ENCODE data around the gene ZDHHC11B. TPM values are rescaled to one million over a fixed set of nuclear protein-coding genes. Genes with fewer than 3 reads are reported as not detected.
A peak's percentile ranks its signal among the peaks of the same experiment; 100 is the strongest.
"Not testable (repeated sequence)": the region's sequence is repeated elsewhere in the genome, so short reads cannot be mapped to it uniquely, and the experiment has no call there.

Gene ZDHHC11B
- total and polyA plus RNA-seq, 5 donors = 6.6 to 49.2 (median 22.2) TPM

DNA sequence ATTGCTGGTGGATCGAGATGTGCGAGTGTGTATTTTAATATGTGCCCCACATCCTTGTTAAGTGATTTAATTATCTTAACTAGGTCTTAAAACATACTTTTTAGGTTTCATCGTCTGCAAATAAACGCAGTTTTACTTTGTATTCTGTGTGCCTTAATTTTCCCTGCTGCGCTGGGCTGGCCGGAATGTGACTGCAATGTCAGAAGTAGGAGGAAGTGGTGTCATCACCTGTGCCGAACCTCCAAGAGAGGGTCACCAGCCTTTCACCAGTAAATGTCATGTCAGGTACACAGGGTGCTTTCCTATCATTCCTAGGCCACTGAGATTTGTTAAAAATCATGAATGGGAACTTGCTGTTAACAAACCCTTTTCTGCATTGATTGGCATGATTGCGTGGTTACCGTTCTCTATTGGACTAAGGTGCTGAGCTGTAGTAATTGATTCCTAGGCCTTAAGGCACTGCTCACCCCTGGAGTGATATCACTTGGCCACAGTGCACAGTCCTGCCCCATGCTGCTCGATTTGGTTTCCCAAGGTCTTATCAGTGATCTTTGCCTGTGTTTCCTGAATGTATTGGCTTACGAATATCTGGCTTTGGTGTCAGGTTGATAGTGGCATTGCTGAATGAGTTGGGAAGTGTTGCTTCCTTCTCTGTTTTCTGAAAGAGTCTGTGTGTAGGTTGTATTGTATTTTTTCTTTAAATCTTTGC is 40.7 kb downstream of the ZDHHC11B start:
- intact Hi-C loops (cut with DNase I); H3K4me3 ChIP-seq (ENCODE audit: low read length); H3K27me3 ChIP-seq (ENCODE audit: control insufficient read depth, insufficient read depth); H3K4me1 ChIP-seq (ENCODE audit: control insufficient read depth, insufficient read depth, low read length); H3K27ac ChIP-seq (ENCODE audit: low read length); H3K9me3 ChIP-seq (ENCODE audit: control insufficient read depth, low read length): not testable (repeated sequence)
- DNase-seq = peak in 1 of 3 donors; percentile 11
- peak in 1 of 2 donors; percentile 55 for ATAC-seq
- 80% methylated on average over 11 of the region's 11 CpGs for WGBS

DNA sequence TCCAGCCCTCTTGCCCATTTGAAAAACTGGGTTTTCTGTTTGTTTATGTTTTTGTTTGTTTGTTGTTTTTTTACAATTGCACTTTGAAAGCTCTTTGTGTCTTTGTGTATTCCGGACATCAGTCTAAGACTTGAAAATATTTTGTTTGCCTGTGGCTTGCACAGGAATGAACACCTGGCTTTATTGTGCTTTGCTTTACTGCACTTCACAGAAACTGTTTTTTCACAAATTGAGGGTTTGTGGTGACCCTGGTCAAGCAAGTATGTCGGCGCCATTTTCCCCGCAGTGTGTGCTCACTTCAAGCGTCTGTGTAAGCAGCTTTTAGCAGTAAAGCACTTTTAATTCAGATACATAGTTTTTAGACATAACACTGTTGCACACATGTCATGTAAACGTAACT is 42.3 kb downstream of the ZDHHC11B start:
- H3K4me3 ChIP-seq (ENCODE audit: low read length); H3K4me1 ChIP-seq (ENCODE audit: control insufficient read depth, insufficient read depth, low read length); H3K9me3 ChIP-seq (ENCODE audit: control insufficient read depth, low read length); ATAC-seq; H3K27ac ChIP-seq (ENCODE audit: low read length); intact Hi-C loops (cut with DNase I); DNase-seq; H3K27me3 ChIP-seq (ENCODE audit: control insufficient read depth, insufficient read depth): not testable (repeated sequence)
- 84% methylated on average over 6 of the region's 6 CpGs for WGBS

DNA sequence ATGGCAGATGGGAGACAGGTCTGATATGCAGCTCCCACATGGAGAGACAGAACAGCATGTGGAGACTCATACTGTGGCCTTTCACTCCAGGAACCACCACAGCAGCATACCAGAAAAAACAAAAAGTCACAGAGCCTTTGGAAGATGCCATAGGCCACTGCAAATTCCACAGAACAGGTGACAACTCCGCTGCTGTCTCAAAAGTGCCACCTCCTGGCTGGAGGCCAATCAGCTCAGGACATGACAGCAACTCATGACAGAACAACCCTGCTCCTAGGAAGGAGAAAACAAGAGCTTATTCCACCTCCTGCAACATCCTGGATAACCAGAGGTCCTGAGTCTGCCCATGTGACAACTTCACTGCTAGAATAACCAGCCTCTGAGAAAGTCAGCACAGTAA is 50.4 kb downstream of the ZDHHC11B start:
- DNase-seq; H3K27ac ChIP-seq (ENCODE audit: low read length); H3K9me3 ChIP-seq (ENCODE audit: control insufficient read depth, low read length); H3K4me1 ChIP-seq (ENCODE audit: control insufficient read depth, insufficient read depth, low read length); intact Hi-C loops (cut with DNase I); H3K27me3 ChIP-seq (ENCODE audit: control insufficient read depth, insufficient read depth); H3K4me3 ChIP-seq (ENCODE audit: low read length); ATAC-seq: not testable (repeated sequence)
- WGBS = no CpG with 5 or more reads among the region's 1 CpG

DNA sequence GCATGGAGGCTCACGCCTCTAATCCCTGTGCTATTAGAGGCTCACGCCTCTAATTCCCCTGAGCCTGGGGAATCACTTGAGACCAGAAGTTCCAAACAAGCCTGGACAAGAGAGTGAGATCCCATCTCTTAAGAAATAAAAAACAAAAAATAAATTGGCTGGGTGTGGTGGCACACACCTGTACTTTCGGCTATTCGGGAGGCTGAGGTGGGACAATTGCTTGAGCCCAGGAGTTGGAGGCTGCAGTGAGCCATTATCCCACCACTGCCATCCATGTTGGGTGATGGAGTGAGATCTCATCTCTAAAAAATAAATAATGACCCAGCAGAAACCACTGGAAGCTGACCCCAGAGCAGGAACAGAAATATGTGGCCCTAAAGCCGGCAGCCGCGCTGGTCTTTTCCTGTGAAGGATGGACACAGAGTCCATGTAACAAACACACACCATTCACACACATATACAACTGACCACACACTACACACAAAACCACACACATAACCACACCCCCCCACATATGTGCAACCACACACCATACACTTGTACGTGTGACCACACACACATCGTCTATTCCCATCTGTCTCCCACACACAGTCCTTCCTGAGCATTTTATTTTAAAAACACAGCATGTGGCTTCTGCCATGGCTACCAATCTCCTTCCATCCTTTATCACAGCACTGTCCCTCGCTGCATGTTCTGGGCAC is 51.6 kb downstream of the ZDHHC11B start:
- H3K27me3 ChIP-seq (ENCODE audit: control insufficient read depth, insufficient read depth); H3K27ac ChIP-seq (ENCODE audit: low read length); H3K4me3 ChIP-seq (ENCODE audit: low read length); DNase-seq; H3K4me1 ChIP-seq (ENCODE audit: control insufficient read depth, insufficient read depth, low read length); intact Hi-C loops (cut with DNase I); H3K9me3 ChIP-seq (ENCODE audit: control insufficient read depth, low read length): not testable (repeated sequence)
- peak in 1 of 2 donors; percentile 19 for ATAC-seq
- WGBS = 93% methylated on average over 9 of the region's 10 CpGs

DNA sequence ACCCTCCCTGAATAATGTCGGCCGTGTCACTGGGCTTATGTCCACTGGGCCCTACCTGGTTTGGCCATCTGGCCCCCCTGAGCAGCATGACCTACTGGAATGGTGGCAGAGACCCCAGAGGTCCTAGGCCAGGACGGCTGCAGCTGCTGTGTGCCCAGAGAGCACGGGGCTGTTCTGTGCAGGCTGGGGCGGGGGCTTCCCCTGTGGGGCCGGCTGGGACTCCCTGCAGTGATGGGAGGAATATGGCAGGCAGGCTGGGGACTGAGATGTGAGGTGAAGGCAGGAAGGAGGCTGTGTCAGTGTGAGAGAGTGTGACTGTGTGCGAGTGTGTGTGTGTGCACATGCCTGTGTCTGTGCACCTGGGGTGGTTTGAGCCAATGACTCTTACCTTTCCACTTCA is 55.3 kb downstream of the ZDHHC11B start:
- H3K9me3 ChIP-seq (ENCODE audit: control insufficient read depth, low read length); H3K27ac ChIP-seq (ENCODE audit: low read length); H3K27me3 ChIP-seq (ENCODE audit: control insufficient read depth, insufficient read depth); H3K4me3 ChIP-seq (ENCODE audit: low read length); H3K4me1 ChIP-seq (ENCODE audit: control insufficient read depth, insufficient read depth, low read length); intact Hi-C loops (cut with DNase I); DNase-seq: not testable (repeated sequence)
- WGBS = 91% methylated on average over 5 of the region's 7 CpGs
- ATAC-seq = peak in 1 of 2 donors; percentile 27

DNA sequence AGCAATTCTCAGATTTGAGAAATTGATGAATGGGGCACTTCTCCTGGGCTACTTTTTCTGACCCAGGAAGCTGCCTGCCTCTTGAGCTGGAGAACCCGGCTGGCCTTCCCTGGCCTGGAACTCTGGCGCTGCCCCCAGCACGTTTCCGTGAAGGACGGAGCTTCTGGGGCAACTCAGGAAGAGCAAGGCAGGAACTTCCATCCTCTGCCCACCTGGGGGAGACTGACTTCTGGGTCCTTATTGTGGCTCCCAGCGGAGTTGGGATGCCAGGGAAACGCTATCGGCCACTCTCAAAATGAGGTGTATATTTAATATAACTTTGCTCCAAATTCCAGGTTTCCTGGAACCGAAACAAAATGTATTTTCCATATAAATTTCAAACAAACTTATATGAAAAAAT is 57.4 kb downstream of the ZDHHC11B start:
- H3K27ac ChIP-seq (ENCODE audit: low read length); H3K4me1 ChIP-seq (ENCODE audit: control insufficient read depth, insufficient read depth, low read length); H3K4me3 ChIP-seq (ENCODE audit: low read length); H3K9me3 ChIP-seq (ENCODE audit: control insufficient read depth, low read length); H3K27me3 ChIP-seq (ENCODE audit: control insufficient read depth, insufficient read depth); intact Hi-C loops (cut with DNase I); DNase-seq: not testable (repeated sequence)
- peak in 1 of 2 donors; percentile 40 for ATAC-seq
- WGBS = 42% methylated on average over 7 of the region's 9 CpGs

DNA sequence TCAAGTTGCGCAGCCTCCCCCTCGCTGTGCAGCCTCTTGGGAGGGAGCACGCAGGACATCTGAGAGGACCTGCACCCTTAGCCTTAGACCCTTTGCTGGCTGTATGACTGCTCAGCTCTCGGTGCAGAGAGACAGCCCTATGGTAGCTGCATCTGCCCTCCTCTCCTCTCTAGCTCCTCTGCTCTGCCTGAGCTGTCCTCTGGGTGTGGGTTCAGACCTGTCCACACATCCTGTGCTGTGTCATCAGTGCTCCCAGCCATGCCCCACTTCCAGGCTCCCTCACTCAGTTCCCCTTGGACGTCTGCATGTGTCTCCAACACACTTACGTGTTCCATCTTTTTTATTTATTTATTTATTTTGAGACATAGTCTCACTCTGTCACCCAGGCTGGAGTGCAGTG is 60.7 kb downstream of the ZDHHC11B start:
- DNase-seq; intact Hi-C loops (cut with DNase I); H3K4me1 ChIP-seq (ENCODE audit: control insufficient read depth, insufficient read depth, low read length); H3K4me3 ChIP-seq (ENCODE audit: low read length); H3K27ac ChIP-seq (ENCODE audit: low read length); H3K27me3 ChIP-seq (ENCODE audit: control insufficient read depth, insufficient read depth); H3K9me3 ChIP-seq (ENCODE audit: control insufficient read depth, low read length): not testable (repeated sequence)
- peak; percentile 28 to 32 for ATAC-seq
- 84% methylated on average over 2 of the region's 6 CpGs for WGBS

DNA sequence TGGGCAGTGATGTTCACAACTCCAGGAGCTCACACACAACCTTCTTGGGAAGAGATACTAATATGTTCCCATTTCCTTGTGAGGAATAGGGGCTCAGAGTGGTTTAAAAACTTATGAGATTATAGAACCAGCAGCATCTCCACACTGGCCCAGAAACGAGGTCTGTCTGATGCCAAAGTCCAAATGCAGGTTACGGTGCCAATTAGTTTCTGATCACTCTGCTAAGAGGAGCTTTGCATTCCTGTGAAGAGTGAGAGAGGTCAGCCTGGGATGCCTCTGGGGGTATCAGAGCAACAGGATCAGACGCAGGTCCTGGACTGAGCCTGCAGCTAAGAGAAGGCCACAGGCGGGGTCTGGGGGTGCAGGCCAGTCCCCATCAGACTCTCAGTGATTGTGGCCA is 61.2 kb downstream of the ZDHHC11B start:
- H3K4me3 ChIP-seq (ENCODE audit: low read length); intact Hi-C loops (cut with DNase I); DNase-seq; H3K27ac ChIP-seq (ENCODE audit: low read length); H3K4me1 ChIP-seq (ENCODE audit: control insufficient read depth, insufficient read depth, low read length); H3K9me3 ChIP-seq (ENCODE audit: control insufficient read depth, low read length); H3K27me3 ChIP-seq (ENCODE audit: control insufficient read depth, insufficient read depth); ATAC-seq: not testable (repeated sequence)
- WGBS = 70% methylated on average over 1 of the region's 4 CpGs

DNA sequence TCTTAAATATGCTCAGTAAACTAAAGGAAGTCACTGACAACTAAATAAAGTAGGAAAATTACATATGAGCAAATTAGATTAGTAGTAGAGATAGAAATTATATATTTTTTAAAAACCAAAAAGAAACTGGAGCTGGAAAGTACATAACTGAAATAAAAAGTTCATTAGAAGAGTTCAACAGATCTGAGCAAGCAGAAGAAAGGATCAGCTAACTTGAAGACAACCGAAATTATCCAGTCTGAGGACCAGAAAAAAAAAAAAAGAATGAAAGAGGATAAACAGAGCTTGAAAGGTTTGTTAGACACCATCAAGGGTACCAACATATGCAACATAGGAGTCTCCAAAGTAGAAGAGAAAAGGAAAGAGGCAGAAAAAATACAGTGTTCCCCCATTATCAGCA is 65.2 kb downstream of the ZDHHC11B start:
- ATAC-seq; H3K27me3 ChIP-seq (ENCODE audit: control insufficient read depth, insufficient read depth); H3K27ac ChIP-seq (ENCODE audit: low read length); H3K4me3 ChIP-seq (ENCODE audit: low read length); H3K4me1 ChIP-seq (ENCODE audit: control insufficient read depth, insufficient read depth, low read length); intact Hi-C loops (cut with DNase I); H3K9me3 ChIP-seq (ENCODE audit: control insufficient read depth, low read length); DNase-seq: not testable (repeated sequence)
- WGBS = 91% methylated on average over 1 of the region's 1 CpG

DNA sequence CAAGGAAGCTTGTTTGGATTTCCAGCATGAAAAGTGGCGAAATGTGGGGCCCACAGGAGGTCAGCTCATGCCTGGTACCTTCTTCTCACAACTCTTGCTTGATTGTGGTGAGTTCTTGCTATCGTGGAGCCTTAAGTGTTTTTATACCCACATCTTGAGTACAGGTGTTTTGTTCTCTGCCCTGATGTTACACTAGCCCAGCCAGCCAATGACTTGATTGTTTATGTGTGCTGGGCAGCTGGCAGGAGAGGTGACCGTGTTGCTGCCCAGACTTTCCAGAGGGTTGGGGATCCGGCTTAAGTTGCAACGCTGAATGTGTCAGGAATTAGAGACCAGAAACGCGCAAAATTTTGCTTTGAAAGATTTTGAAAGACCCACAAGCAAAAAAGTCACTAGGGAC is 67.4 kb downstream of the ZDHHC11B start:
- no peaks in the 10 kb centered on the region for H3K4me1 ChIP-seq (ENCODE audit: control insufficient read depth, insufficient read depth, low read length)
- H3K27ac ChIP-seq (ENCODE audit: low read length) = no peak overlapping the region
- intact Hi-C loops (cut with DNase I) = no loop called here
- DNase-seq (no peak), ATAC-seq (peak in 1 of 2 donors; percentile 7)
- WGBS = 73% methylated on average over 6 of the region's 7 CpGs
- no peaks in the 10 kb centered on the region for H3K9me3 ChIP-seq (ENCODE audit: control insufficient read depth, low read length)
- H3K4me3 ChIP-seq (ENCODE audit: low read length) = no peak overlapping the region
- H3K27me3 ChIP-seq (ENCODE audit: control insufficient read depth, insufficient read depth) = no peaks in the 10 kb centered on the region

DNA sequence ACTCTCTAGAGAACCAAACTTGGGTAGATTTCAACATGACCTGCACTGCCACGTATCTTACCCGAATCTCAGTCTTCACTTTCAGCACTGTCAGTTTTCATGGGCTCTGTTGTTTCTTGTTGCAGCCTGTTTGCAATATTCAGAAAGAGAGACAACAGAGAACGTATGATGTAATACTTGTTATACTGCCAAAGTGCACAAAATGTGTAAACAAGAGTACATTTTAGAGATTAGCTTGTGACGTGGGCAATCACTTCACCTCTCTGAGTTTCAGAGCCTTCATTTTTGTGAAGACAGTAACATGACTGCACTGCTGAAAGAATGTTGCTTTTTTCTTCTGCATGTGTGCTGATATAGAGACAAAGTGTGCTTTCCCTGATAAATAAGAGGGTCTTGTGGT is 67.8 kb downstream of the ZDHHC11B start:
- 58% methylated on average over 4 of the region's 4 CpGs for WGBS
- H3K27ac ChIP-seq (ENCODE audit: low read length); H3K4me3 ChIP-seq (ENCODE audit: low read length); H3K4me1 ChIP-seq (ENCODE audit: control insufficient read depth, insufficient read depth, low read length); DNase-seq; intact Hi-C loops (cut with DNase I); H3K27me3 ChIP-seq (ENCODE audit: control insufficient read depth, insufficient read depth); H3K9me3 ChIP-seq (ENCODE audit: control insufficient read depth, low read length): not testable (repeated sequence)
- peak; percentile 38 to 50 for ATAC-seq

All from right cardiac atrium (tissue), 5 donors.